ENCODE data around the gene GRIA1.

Gene GRIA1

DNA sequence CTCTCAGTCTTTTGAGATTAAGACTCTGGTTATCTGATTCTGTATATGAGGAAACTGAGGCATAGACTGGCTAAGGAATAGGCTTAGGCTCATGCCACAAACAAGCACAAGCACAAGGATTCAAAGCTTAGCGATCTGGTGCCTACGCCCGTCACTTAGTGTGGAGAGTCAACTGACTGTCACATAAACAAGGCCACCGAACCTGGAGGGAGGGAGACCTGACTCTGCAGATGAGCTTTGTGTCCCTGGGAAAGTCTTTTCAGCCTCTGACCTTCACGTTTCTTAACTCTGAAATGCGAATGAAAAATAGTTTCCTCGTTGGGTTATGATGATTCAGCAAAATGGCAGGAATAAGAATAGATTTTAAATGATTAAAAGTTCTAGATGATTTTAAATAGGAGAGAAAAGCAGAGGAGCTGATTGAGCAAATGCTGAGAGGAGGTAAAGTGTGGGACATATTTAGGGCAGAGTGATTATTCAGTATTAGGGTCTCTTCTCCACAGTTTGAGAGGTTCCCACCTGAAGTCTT is 135.4 kb downstream of the GRIA1 start:
- Histone ChIP-seq H3K4ac (ENCODE audit: low read depth in 1 of 2, low read length in 2 of 2) (peak overlapping the region; percentile 35 to 76), H3K4me3 (ENCODE audit: insufficient read depth in 1 of 2, low read depth in 1 of 2, low read length in 2 of 2) (no peak overlapping the region), H4K8ac (ENCODE audit: low read length) (peak overlapping the region; percentile 82), H3K9me3 (ENCODE audit: control insufficient read depth, low read length) (no peaks in the 10 kb centered on the region), H3K79me1 (replicated peaks; ENCODE audit: low read length, poor library complexity, severe bottlenecking) (no peaks in the 10 kb centered on the region), H3K4me2 (ENCODE audit: low read length, poor library complexity, severe bottlenecking) (no peak overlapping the region), H3K9ac (ENCODE audit: low read length) (no peak overlapping the region), H3K36me3 (ENCODE audit: control insufficient read depth in 1 of 2, insufficient read depth in 2 of 2, low read depth in 1 of 2, low read length in 2 of 2) (no peaks in the 10 kb centered on the region), H3K18ac (ENCODE audit: low read depth in 1 of 2, low read length in 2 of 2) (peak overlapping the region; percentile 66 to 75), H2AFZ (ENCODE audit: low read depth, low read length) (no peak overlapping the region), H4K91ac (ENCODE audit: low read length) (peak overlapping the region; percentile 80), H3K4me1 (ENCODE audit: control insufficient read depth, insufficient read depth, low read depth, low read length) (peaks cover 6% of the 10 kb centered on the region), H3K27me3 (ENCODE audit: control insufficient read depth in 1 of 2, insufficient read depth in 1 of 2, low read length in 2 of 2) (no peaks in the 10 kb centered on the region), H2BK15ac (ENCODE audit: low read depth, poor library complexity, severe bottlenecking) (no peak overlapping the region), H3K14ac (ENCODE audit: low read length in 2 of 2) (no peak overlapping the region), H2BK120ac (ENCODE audit: low read depth, low read length) (peak overlapping the region; percentile 89), H3K23ac (ENCODE audit: low read length in 2 of 2) (no peak overlapping the region), H2BK12ac (ENCODE audit: low read length in 2 of 2) (peak overlapping the region; percentile 66 to 80), H2BK5ac (ENCODE audit: low read depth, low read length, poor library complexity, severe bottlenecking) (no peak overlapping the region), H3K27ac (ENCODE audit: low read length, poor library complexity, severe bottlenecking) (no peak overlapping the region), H2AK5ac (ENCODE audit: low read length, severe bottlenecking) (peak overlapping the region; percentile 21)
- no peak for DNase-seq
- 89% methylated on average over 7 of the region's 7 CpGs for WGBS

DNA sequence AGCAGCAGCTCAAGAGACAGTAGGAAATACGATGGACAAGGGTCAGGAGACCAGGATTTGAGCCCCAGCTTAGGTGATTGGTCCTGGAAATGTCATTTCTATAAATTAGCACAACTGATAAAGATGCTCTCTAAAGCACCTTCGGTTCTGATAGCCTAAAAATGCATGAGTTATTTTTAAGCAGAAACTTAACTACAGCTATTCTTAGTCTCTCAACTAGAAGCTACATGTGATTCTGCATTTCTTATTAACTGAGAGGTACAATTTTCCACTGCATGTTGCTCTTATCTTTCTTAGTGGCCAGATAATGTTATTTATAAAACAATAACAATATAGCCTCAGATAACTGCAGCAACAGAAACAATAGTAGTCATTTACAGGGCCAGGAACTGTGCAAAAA is 136.4 kb downstream of the GRIA1 start:
- Histone ChIP-seq H3K27ac (ENCODE audit: low read length, poor library complexity, severe bottlenecking) (no peak overlapping the region), H3K4ac (ENCODE audit: low read depth in 1 of 2, low read length in 2 of 2) (peak overlapping the region in 1 of 2 experiments; percentile 69), H3K79me1 (replicated peaks; ENCODE audit: low read length, poor library complexity, severe bottlenecking) (no peaks in the 10 kb centered on the region), H2AK5ac (ENCODE audit: low read length, severe bottlenecking) (no peak overlapping the region), H2BK120ac (ENCODE audit: low read depth, low read length) (no peak overlapping the region), H2BK5ac (ENCODE audit: low read depth, low read length, poor library complexity, severe bottlenecking) (no peak overlapping the region), H2BK12ac (ENCODE audit: low read length in 2 of 2) (peak overlapping the region in 1 of 2 experiments; percentile 59), H3K23ac (ENCODE audit: low read length in 2 of 2) (no peak overlapping the region), H4K91ac (ENCODE audit: low read length) (peak overlapping the region; percentile 41), H3K4me1 (ENCODE audit: control insufficient read depth, insufficient read depth, low read depth, low read length) (peaks cover 6% of the 10 kb centered on the region), H3K27me3 (ENCODE audit: control insufficient read depth in 1 of 2, insufficient read depth in 1 of 2, low read length in 2 of 2) (no peaks in the 10 kb centered on the region), H3K4me3 (ENCODE audit: insufficient read depth in 1 of 2, low read depth in 1 of 2, low read length in 2 of 2) (no peak overlapping the region), H3K4me2 (ENCODE audit: low read length, poor library complexity, severe bottlenecking) (no peak overlapping the region), H3K18ac (ENCODE audit: low read depth in 1 of 2, low read length in 2 of 2) (peak overlapping the region in 1 of 2 experiments; percentile 75), H3K9me3 (ENCODE audit: control insufficient read depth, low read length) (no peaks in the 10 kb centered on the region), H2BK15ac (ENCODE audit: low read depth, poor library complexity, severe bottlenecking) (no peak overlapping the region), H4K8ac (ENCODE audit: low read length) (peak overlapping the region; percentile 64), H3K14ac (ENCODE audit: low read length in 2 of 2) (no peak overlapping the region), H3K9ac (ENCODE audit: low read length) (no peak overlapping the region), H2AFZ (ENCODE audit: low read depth, low read length) (no peak overlapping the region), H3K36me3 (ENCODE audit: control insufficient read depth in 1 of 2, insufficient read depth in 2 of 2, low read depth in 1 of 2, low read length in 2 of 2) (no peaks in the 10 kb centered on the region)
- WGBS = 92% methylated on average over 1 of the region's 2 CpGs
- no peak for DNase-seq

DNA sequence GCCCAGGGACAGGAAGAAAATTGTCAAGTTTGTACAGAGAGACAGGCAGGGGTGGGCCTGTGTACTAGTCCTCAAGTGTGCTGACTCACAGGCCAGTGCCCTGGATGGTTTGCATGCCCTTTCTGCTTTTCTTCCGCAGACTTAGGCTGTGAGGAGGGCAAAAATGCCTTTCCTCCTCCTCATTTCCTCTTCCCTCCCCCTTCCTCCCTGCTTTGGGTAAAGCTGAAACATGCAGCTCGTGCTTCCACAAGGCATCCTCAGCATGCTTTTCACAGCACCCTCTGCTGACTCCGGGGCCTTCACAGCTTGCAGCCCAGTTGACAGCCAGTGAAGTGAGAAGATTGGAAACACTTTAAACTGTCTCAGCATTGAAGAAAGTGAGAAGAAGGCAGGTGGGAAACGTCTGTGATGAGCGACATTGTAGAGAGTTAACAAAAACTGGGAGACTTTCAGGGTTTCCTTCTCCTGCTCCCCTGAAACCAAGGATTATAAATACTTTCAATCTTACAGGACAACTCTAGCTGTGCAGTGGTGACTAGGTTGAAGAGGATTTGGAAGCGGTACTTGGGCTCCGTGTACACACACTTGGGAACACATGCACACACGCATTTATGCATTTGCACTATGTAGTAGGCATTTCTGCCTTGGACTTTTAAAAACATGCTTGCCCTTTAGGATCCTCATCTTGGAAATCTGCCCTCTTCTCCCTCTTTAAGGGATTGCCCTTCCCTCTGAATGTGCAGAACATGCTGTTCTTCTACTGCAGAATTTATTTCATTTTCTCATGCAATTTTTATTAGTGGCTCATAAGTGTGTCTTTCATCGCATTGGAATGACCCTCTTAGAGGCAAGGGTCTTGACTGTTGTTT is 138.8 kb downstream of the GRIA1 start:
- H2BK15ac ChIP-seq (ENCODE audit: low read depth, poor library complexity, severe bottlenecking) = no peak overlapping the region
- H3K4ac ChIP-seq (ENCODE audit: low read depth in 1 of 2, low read length in 2 of 2) = peak overlapping the region; percentile 20 to 47
- H3K4me2 ChIP-seq (ENCODE audit: low read length, poor library complexity, severe bottlenecking) = no peak overlapping the region
- no peak overlapping the region for H2AK5ac ChIP-seq (ENCODE audit: low read length, severe bottlenecking)
- no peak overlapping the region for H2AFZ ChIP-seq (ENCODE audit: low read depth, low read length)
- no peak overlapping the region for H2BK5ac ChIP-seq (ENCODE audit: low read depth, low read length, poor library complexity, severe bottlenecking)
- H3K4me3 ChIP-seq (ENCODE audit: insufficient read depth in 1 of 2, low read depth in 1 of 2, low read length in 2 of 2) = no peak overlapping the region
- H3K9me3 ChIP-seq (ENCODE audit: control insufficient read depth, low read length) = no peaks in the 10 kb centered on the region
- no peak overlapping the region for H3K23ac ChIP-seq (ENCODE audit: low read length in 2 of 2)
- peak overlapping the region; percentile 28 for H3K9ac ChIP-seq (ENCODE audit: low read length)
- no peaks in the 10 kb centered on the region for H3K36me3 ChIP-seq (ENCODE audit: control insufficient read depth in 1 of 2, insufficient read depth in 2 of 2, low read depth in 1 of 2, low read length in 2 of 2)
- peak overlapping the region; percentile 91 for H3K27ac ChIP-seq (ENCODE audit: low read length, poor library complexity, severe bottlenecking)
- 15% methylated on average over 7 of the region's 9 CpGs for WGBS
- no peaks in the 10 kb centered on the region for H3K27me3 ChIP-seq (ENCODE audit: control insufficient read depth in 1 of 2, insufficient read depth in 1 of 2, low read length in 2 of 2)
- no peak overlapping the region for H4K91ac ChIP-seq (ENCODE audit: low read length)
- H4K8ac ChIP-seq (ENCODE audit: low read length) = no peak overlapping the region
- H3K79me1 ChIP-seq (replicated peaks; ENCODE audit: low read length, poor library complexity, severe bottlenecking) = no peaks in the 10 kb centered on the region
- H3K4me1 ChIP-seq (ENCODE audit: control insufficient read depth, insufficient read depth, low read depth, low read length) = peaks cover 4% of the 10 kb centered on the region
- H3K14ac ChIP-seq (ENCODE audit: low read length in 2 of 2) = no peak overlapping the region
- peak overlapping the region; percentile 68 for H2BK120ac ChIP-seq (ENCODE audit: low read depth, low read length)
- H2BK12ac ChIP-seq (ENCODE audit: low read length in 2 of 2) = peak overlapping the region; percentile 9 to 74
- H3K18ac ChIP-seq (ENCODE audit: low read depth in 1 of 2, low read length in 2 of 2) = no peak overlapping the region
- peak; percentile 99 for DNase-seq

DNA sequence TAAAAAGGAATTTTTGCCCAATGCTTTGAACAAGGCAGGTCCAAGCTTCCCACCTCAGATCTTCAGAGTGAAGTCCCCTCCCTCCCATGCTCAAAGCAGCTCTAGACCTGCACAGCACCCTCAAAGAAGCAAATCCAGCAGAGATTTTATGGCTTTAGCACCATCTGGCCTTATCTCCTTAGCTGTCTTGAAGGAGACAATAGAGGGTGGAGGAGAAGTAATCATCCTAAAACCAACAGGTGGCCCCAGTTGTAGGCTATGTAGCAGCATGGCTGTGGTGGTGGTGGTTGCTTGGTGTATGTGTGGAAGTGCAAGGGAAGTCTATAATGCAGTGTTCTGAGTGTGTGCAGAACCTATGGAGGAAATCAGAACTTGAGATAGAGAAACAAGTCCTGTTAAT is 140.1 kb downstream of the GRIA1 start:
- Histone ChIP-seq H2BK5ac (ENCODE audit: low read depth, low read length, poor library complexity, severe bottlenecking) (no peak overlapping the region), H2AK5ac (ENCODE audit: low read length, severe bottlenecking) (peak overlapping the region; percentile 21), H3K4ac (ENCODE audit: low read depth in 1 of 2, low read length in 2 of 2) (peak overlapping the region in 1 of 2 experiments; percentile 57), H3K9ac (ENCODE audit: low read length) (no peak overlapping the region), H4K91ac (ENCODE audit: low read length) (peak overlapping the region; percentile 63), H2BK12ac (ENCODE audit: low read length in 2 of 2) (peak overlapping the region; percentile 60 to 96), H3K23ac (ENCODE audit: low read length in 2 of 2) (no peak overlapping the region), H3K79me1 (replicated peaks; ENCODE audit: low read length, poor library complexity, severe bottlenecking) (no peaks in the 10 kb centered on the region), H4K8ac (ENCODE audit: low read length) (peak overlapping the region; percentile 69), H3K27me3 (ENCODE audit: control insufficient read depth in 1 of 2, insufficient read depth in 1 of 2, low read length in 2 of 2) (no peaks in the 10 kb centered on the region), H2BK120ac (ENCODE audit: low read depth, low read length) (peak overlapping the region; percentile 71), H3K4me2 (ENCODE audit: low read length, poor library complexity, severe bottlenecking) (no peak overlapping the region), H3K14ac (ENCODE audit: low read length in 2 of 2) (peak overlapping the region in 1 of 2 experiments; percentile 19), H3K36me3 (ENCODE audit: control insufficient read depth in 1 of 2, insufficient read depth in 2 of 2, low read depth in 1 of 2, low read length in 2 of 2) (no peaks in the 10 kb centered on the region), H3K4me1 (ENCODE audit: control insufficient read depth, insufficient read depth, low read depth, low read length) (peaks cover 1% of the 10 kb centered on the region), H3K18ac (ENCODE audit: low read depth in 1 of 2, low read length in 2 of 2) (peak overlapping the region; percentile 61 to 93), H2AFZ (ENCODE audit: low read depth, low read length) (no peak overlapping the region), H3K9me3 (ENCODE audit: control insufficient read depth, low read length) (no peaks in the 10 kb centered on the region), H3K4me3 (ENCODE audit: insufficient read depth in 1 of 2, low read depth in 1 of 2, low read length in 2 of 2) (no peak overlapping the region), H2BK15ac (ENCODE audit: low read depth, poor library complexity, severe bottlenecking) (no peak overlapping the region), H3K27ac (ENCODE audit: low read length, poor library complexity, severe bottlenecking) (no peak overlapping the region)
- no peak for DNase-seq
